Body of pancreas (tissue), 4 donors: ENCODE data around the gene POLR3C. TPM values are rescaled to one million over a fixed set of nuclear protein-coding genes. Genes with fewer than 3 reads are reported as not detected.

Source experiments
- ATAC-seq: fragments of 150-250 bp; one replicate; pipeline ENCODE4 v1.9.1; 2016
- DNase-seq, 4 donors: peaks; one replicate each; pipeline ENCODE4 v3.0.0-alpha.2; 2019
- H3K27ac ChIP-seq, 4 donors: fragments of 200-600 bp; sonication (generic); 1 replicate in 3 of 4; 2 replicates in 1 of 4; pipeline versions ENCODE4 v1.5.1 to v1.6.1; 2016 to 2019; ENCODE audit warnings: mild to moderate bottlenecking in 1 of 4, mixed read lengths in 1 of 4, moderate library complexity in 1 of 4
- H3K27me3 ChIP-seq, 2 donors: fragments of 200-600 bp; sonication (generic); one replicate each; pipeline ENCODE4 v1.6.0; 2016; ENCODE audit warnings: mild to moderate bottlenecking in 1 of 2
- H3K36me3 ChIP-seq, 2 donors: fragments of 200-600 bp; sonication (generic); replicated peaks in 1 of 2; 2 replicates each; pipeline ENCODE4 v1.5.1; 2016; ENCODE audit warnings: low read depth in 2 of 2; ENCODE audit not compliant: insufficient read depth in 1 of 2
- H3K4me1 ChIP-seq: fragments of 200-600 bp; sonication (generic); one replicate; pipeline ENCODE4 v1.6.0; 2016
- H3K4me3 ChIP-seq, 2 donors: fragments of 200-600 bp; sonication (generic); 1 replicate in 1 of 2; 2 replicates in 1 of 2; pipeline ENCODE4 v1.5.1; 2016 to 2019
- H3K9me3 ChIP-seq, 3 donors: fragments of 200-600 bp; sonication (generic); 1 replicate in 2 of 3; 2 replicates in 1 of 3; pipeline ENCODE4 v1.5.1; 2016
- POLR2A ChIP-seq, 3 donors: fragments of 450-650 bp; IDR thresholded peaks; one replicate each; pipeline ENCODE4 v1.6.1; 2016; ENCODE audit warnings: antibody characterized with exemption in 3 of 3, mild to moderate bottlenecking in 2 of 3
- WGBS, 2 donors: methylation state at CpG; one replicate each; pipeline ENCODE4 v1.1.5; 2017; 5-methylcytosine and 5-hydroxymethylcytosine counted together
- intact Hi-C: fragments of 100-400 bp; cut with DNase I; formaldehyde crosslinking; loops from one replicate; pipeline ENCODE4 v1.15.1; 2023
- microRNA-seq, 2 donors: library from miRNA; unstranded; fragments of <30 nt; microRNA quantifications; one replicate each; pipeline ENCODE4, GENCODE V29; 2016; ENCODE audit warnings: borderline number of aligned reads in 2 of 2, borderline replicate concordance in 2 of 2
- small RNA-seq: library from RNA; depleted of rRNA; stranded (forward); fragments of <200 nt; gene quantifications from one replicate; pipeline ENCODE3, GENCODE V24; 2016
- total RNA-seq, 2 donors: library from RNA; depleted of rRNA; stranded (reverse); fragments of >200 nt; gene quantifications; one replicate each; pipeline ENCODE4 v1.1.0, GENCODE V29; 2016
- TF ChIP-seq, protein P1 (sequence below), 7 experiments: fragments of 450-650 bp in 4 of 7; fragments of 200-600 bp in 3 of 7; sonication (generic) in 3 of 7; IDR thresholded peaks; one replicate each; pipeline ENCODE4 v1.5.1; 2016 to 2019; ENCODE audit warnings: antibody characterized with exemption in 7 of 7

Gene POLR3C
- total RNA-seq, 2 donors from 2014 or later: 15.6 to 31.6 TPM

DNA sequence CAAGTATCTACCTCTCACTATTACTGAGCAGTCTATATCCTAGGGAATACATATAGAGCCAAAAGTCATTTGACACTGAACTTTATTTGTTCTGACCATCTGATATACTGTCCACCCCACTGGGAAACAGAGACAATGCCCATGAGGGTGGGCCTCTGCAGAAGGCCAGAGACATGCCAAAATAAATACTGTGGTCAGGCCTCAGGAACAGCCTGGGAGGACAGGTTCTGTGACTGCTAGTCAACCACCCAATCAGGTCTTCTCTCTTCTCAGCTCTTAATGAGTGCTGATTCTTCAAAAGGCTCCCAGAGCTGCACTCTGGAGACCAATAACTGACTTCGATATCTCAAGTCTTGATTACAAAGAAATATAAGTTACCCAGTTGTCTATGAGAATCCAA is 67.1 kb downstream of the POLR3C start:
- DNase-seq (peak in 2 of 4 donors; percentile 19 to 53), ATAC-seq (no peak)
- intact Hi-C loops: no loop called here
- H3K9me3 ChIP-seq: no peaks in the 10 kb centered on the region
- no peaks in the 10 kb centered on the region for H3K36me3 ChIP-seq
- no peak overlapping the region for H3K4me3 ChIP-seq
- H3K27me3 ChIP-seq: no peaks in the 10 kb centered on the region
- H3K4me1 ChIP-seq: peaks cover 37% of the 10 kb centered on the region
- TF ChIP-seq, protein P1, sequence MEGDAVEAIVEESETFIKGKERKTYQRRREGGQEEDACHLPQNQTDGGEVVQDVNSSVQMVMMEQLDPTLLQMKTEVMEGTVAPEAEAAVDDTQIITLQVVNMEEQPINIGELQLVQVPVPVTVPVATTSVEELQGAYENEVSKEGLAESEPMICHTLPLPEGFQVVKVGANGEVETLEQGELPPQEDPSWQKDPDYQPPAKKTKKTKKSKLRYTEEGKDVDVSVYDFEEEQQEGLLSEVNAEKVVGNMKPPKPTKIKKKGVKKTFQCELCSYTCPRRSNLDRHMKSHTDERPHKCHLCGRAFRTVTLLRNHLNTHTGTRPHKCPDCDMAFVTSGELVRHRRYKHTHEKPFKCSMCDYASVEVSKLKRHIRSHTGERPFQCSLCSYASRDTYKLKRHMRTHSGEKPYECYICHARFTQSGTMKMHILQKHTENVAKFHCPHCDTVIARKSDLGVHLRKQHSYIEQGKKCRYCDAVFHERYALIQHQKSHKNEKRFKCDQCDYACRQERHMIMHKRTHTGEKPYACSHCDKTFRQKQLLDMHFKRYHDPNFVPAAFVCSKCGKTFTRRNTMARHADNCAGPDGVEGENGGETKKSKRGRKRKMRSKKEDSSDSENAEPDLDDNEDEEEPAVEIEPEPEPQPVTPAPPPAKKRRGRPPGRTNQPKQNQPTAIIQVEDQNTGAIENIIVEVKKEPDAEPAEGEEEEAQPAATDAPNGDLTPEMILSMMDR (IDR thresholded peaks at IDR 0.05): no peak
- TF ChIP-seq POLR2A (IDR thresholded peaks at IDR 0.05): no peak
- 0 to 15% methylated on average over 1 of the region's 1 CpG for WGBS, 2 donors
- peak overlapping the region; percentile 86 to 95 (median 92) for H3K27ac ChIP-seq

DNA sequence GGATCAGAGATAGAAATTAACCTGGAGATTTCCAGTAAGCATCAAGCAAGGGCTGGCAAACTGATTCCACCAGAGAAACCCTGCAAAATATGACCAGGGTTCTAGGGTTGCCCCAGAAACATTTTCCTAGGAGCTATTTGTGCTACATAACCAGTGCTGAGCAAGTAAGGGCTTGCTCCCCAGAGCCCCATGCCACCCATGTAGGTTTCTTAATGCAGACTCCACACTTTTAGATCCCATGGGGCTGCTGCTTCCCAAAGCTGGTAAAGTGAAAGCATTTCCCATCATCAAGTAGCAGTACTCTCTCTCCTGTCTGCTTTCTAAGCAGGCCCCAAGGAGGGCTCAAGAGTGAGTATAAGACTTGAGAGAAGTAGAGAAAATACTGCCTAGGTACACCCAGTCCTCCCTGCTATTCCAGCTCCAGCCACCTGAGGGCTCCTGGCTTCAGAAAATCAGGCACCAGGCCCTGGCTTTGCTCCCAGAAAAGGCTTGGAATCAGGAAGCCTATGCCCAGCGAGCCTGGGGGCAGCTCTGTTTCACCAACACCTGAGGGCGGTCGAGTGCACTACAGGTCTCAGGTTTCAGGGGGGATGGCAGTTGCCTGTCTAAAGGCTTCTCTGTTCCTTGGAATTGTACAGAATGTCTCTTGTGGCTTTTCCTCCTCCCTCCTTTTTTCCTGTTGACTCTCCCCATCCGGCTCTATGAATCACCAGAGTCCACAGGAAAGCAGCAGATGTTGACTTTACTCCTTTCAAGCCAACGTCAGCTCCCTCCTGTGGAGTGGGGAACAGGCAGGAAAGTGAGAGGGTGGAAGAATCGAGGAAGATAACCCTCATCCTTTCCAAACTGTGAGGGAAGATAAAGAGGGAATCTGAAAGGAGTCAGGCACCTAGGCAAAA is 67.8 kb downstream of the POLR3C start:
- no peaks in the 10 kb centered on the region for H3K9me3 ChIP-seq
- intact Hi-C loops: no loop called here
- peak overlapping the region; percentile 86 to 95 (median 92) for H3K27ac ChIP-seq
- peak; percentile 97 to 99 (median 98) for DNase-seq
- peak; percentile 96 for ATAC-seq
- no peaks in the 10 kb centered on the region for H3K36me3 ChIP-seq
- peaks cover 30% of the 10 kb centered on the region for H3K4me1 ChIP-seq
- 0 to 4% methylated on average over 6 of the region's 6 CpGs for WGBS, 2 donors
- H3K4me3 ChIP-seq: no peak overlapping the region
- peak in 2 of 3 donors; percentile 48 to 53 for TF ChIP-seq POLR2A (IDR thresholded peaks at IDR 0.05)
- TF ChIP-seq, protein P1 (IDR thresholded peaks at IDR 0.05): peak; percentile 86 to 99 (median 99)
- no peaks in the 10 kb centered on the region for H3K27me3 ChIP-seq

DNA sequence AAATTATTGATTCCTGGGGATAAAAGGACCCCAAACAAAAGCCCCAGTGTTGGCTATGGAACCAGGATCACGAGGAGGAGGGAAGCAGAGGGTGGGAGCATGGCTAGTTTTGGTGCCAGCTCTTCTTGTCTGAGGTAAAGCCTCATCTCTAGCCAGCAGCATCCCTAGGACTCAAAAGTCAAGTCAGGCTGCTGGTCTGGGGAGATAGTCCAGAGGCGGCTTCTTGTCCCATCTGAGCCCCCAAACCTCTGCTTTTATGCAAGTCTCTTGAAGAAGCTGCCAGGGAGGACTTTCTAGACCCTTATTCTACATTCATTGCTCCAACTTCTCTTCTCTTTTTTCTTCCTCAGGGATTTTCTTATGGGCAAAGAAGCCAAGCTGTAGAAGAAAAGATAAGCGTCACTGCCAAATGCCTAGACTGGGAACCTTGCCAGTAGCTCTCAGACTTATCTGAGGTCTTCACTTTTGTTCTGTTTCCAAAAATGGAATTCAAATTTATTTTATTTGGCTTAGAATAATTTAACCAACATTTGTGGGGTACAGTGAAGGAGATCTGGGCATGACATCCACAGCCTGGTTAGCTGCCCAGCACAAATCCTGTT is 68.6 kb downstream of the POLR3C start:
- ATAC-seq: no peak
- DNase-seq: peak; percentile 50 to 75 (median 68)
- no peaks in the 10 kb centered on the region for H3K27me3 ChIP-seq
- TF ChIP-seq POLR2A (IDR thresholded peaks at IDR 0.05): no peak
- TF ChIP-seq, protein P1 (IDR thresholded peaks at IDR 0.05): no peak
- H3K4me3 ChIP-seq: no peak overlapping the region
- H3K4me1 ChIP-seq: peaks cover 25% of the 10 kb centered on the region
- 29 to 30% methylated on average over 3 of the region's 3 CpGs for WGBS, 2 donors
- no peaks in the 10 kb centered on the region for H3K9me3 ChIP-seq
- peak overlapping the region; percentile 86 to 95 (median 92) for H3K27ac ChIP-seq
- intact Hi-C loops: no loop called here
- H3K36me3 ChIP-seq: no peaks in the 10 kb centered on the region

DNA sequence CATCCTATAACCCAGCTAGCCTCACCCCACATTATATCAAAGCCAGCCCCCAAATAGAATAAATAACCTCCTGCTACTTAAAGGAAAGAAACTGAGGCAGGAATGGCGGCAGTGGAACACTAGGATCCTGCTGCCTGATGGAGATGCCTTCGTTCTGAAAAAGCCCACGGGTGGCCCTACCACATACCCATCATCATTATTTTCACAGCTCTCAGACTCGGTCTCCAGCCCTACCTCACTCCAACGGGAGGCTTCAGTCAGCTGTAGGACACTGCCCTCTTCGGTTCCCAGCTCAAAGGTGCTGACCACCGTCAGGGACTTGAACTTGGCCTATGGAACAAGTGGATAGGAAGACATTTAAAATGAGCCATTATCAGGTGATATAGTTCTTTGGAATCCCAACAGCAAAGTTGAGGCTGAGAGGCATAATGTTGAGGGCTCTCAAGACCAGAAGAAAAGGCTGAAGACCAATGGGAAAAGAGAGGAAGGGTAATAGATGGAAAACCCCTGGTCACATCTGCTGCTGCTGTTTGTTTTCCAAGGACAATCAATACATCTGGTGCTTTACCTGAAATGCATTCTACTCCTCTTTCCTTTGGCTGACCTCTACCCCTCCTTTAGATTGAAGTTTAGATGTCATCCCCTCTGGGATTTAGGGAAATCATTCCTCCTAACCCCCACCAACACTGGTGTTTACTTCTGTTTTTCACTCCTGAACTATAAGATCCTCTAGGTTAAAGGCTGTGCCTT is 69.5 kb downstream of the POLR3C start:
- Histone ChIP-seq H3K27me3 (no peaks in the 10 kb centered on the region), H3K9me3 (no peaks in the 10 kb centered on the region), H3K4me1 (peaks cover 25% of the 10 kb centered on the region), H3K36me3 (no peaks in the 10 kb centered on the region), H3K4me3 (no peak overlapping the region), H3K27ac (peak overlapping the region in 3 of 4 donors; percentile 86 to 95 (median 94))
- ATAC-seq (no peak), DNase-seq (no peak)
- TF ChIP-seq POLR2A (IDR thresholded peaks at IDR 0.05): no peak
- TF ChIP-seq, protein P1 (IDR thresholded peaks at IDR 0.05): no peak
- WGBS, 2 donors: 78 to 85% methylated on average over 7 of the region's 7 CpGs
- intact Hi-C loops: no loop called here

Small RNA genes within 50 kb of the gene (microRNA-seq; reads per million reads assigned to microRNA genes)
- 0 to 0.47 reads per million in 2 donors for gene MIR6736

Small RNA genes within 50 kb of the gene (small RNA-seq; reads per million reads assigned to genes)
- not detected for gene MIR6736

Other genes with a start within 250 kb of the POLR3C start
- gene GPR89A, start 216.2 kb upstream of the POLR3C start, total RNA-seq: 10 to 100 TPM; 12.7 to 29.7 TPM
- gene PDZK1, start 116.8 kb upstream of the POLR3C start, total RNA-seq: 10 to 100 TPM in 1 of 2 donors, 1 to 10 TPM in 1; 7.8 to 24.7 TPM
- gene CD160, start 104.7 kb upstream of the POLR3C start, total RNA-seq: not detected
- 10 to 100 TPM; 12.7 to 13.2 TPM for gene RNF115, start 105 bp upstream of the POLR3C start, total RNA-seq
- gene NUDT17, start 21.4 kb downstream of the POLR3C start, total RNA-seq: 1 to 10 TPM in 1 of 2 donors, not detected in 1; 1.6 TPM
- gene PIAS3, start 34.9 kb downstream of the POLR3C start, total RNA-seq: 10 to 100 TPM; 14.2 to 17.6 TPM
- 1 to 10 TPM in 1 of 2 donors, under 1 TPM in 1; 0.26 to 1.3 TPM for gene ANKRD35, start 61.7 kb downstream of the POLR3C start, total RNA-seq
- 1 to 10 TPM; 4.0 to 5.7 TPM for gene ITGA10, start 85.8 kb downstream of the POLR3C start, total RNA-seq
- 10 to 100 TPM; 10.5 to 11.4 TPM for gene PEX11B, start 94.5 kb downstream of the POLR3C start, total RNA-seq
- 10 to 100 TPM; 47.2 to 70.2 TPM for gene RBM8A, start 103.3 kb downstream of the POLR3C start, total RNA-seq
- 10 to 100 TPM in 1 of 2 donors, 1 to 10 TPM in 1; 8.3 to 16.5 TPM for gene LIX1L, start 133.8 kb downstream of the POLR3C start, total RNA-seq
- gene ANKRD34A, start 140.4 kb downstream of the POLR3C start, total RNA-seq: under 1 TPM in 1 of 2 donors, not detected in 1; 0.66 TPM
- gene POLR3GL, start 140.5 kb downstream of the POLR3C start, total RNA-seq: 1 to 10 TPM; 7.8 to 8.6 TPM
- 100 to 1,000 TPM; 414 to 820 TPM for gene TXNIP, start 172.4 kb downstream of the POLR3C start, total RNA-seq
- not detected for gene HJV, start 197.5 kb downstream of the POLR3C start, total RNA-seq